ENCODE results near the gene CDC42EP5.

GRCh38 chr19:54507824-54508223 is 34.7 kb upstream of the CDC42EP5 start:
- TF ChIP-seq POLR2AphosphoS5 (IDR thresholded peaks at IDR 0.05; ENCODE audit: low read depth, low read length) (no peak), SIN3A (IDR thresholded peaks at IDR 0.05; ENCODE audit: borderline replicate concordance, insufficient read depth, low read length) (no peak)
